GM19468 (cell line): Measurements from ENCODE around the gene PPP4R2.
"Not testable (repeated sequence)": the region's sequence is repeated elsewhere in the genome, so short reads cannot be mapped to it uniquely, and the experiment has no call there.

Experiments
- ATAC-seq: cut with Tn5 transposase; IDR thresholded peaks from one replicate; pipeline ENCODE4 v1.9.1; 2021; ENCODE audit warnings: mild to moderate bottlenecking, moderate library complexity, moderate number of reproducible peaks; ENCODE audit not compliant: unreplicated experiment; ENCODE audit errors: extremely low read depth

PPP4R2 gene

DNA sequence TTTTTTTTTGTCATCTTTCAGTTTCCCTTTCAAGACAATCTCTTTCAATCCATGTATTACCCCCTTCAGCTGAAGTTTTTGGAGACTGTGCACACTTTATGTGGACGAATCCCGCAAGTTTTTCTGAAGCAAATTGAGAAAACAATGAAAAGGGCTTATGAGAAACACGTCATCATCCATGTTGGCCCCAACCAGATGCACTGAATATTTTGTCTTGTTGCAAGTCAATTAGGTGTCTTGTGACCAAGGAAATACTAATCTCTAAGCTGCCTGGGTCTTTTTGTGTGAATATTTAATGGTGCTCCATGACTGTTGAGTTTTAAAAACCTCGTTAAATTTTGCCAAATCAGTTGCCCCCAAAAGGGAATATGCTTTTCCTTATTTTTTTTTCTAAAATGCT is 21.7 kb upstream of the PPP4R2 start:
- ATAC-seq: no peak

DNA sequence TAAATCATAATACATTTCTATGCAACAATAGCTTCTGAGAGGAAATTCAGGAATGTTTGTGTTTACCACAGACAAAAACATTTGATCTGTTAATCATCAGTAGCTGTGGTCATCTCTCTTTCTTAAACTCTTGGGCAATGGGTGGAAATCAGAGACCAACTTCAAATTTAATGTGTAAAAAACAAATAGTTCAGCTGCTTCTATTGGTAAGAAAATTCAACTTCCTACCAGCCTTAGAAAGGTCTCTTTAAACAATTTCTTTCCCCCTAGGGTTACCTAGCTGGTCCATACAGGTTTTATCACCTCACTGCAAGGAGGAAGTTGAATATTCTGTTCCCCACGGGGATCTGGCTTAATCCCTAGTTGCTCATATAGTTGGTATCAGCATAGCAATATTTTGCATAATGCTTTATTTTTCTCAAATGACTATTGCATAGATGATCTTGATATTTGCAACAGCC is 20.3 kb upstream of the PPP4R2 start:
- ATAC-seq: no peak

DNA sequence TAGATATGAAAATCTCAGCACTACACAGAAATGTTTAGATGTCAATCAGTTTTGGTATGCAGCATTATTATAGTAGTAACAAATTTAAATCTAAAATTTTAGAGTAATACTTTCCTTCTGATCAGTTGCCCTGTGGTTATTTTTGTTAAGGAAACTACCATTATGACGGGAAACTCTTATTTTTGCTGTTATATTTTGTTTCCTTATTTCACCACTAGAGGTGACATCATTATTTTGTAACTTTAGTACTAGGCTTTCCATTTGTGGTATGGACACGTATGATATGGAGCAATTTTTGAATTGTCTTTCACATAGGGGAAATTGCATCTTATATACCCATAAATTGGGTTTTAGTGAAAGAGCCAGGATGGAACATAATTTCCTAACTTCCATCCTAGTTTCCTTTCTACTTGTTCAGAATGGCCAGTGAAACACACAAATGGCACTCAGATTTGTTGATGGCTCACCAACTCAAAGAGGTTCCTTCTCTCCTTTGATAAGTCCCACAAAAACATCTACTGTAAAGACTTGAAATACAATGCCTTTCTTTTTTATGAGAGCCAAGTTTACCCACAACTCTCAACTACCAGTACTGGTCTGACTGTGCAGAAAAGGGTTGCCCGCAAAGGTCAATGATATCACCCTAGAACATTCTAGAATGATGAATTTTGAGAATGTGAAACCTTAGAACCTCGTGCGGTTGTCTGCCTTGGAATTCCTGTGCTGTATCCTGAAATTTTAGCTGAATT is 19.4 kb upstream of the PPP4R2 start:
- ATAC-seq: no peak

GRCh38 chr3:72982609-72983366 is 13.8 kb upstream of the PPP4R2 start:
- ATAC-seq: no peak

GRCh38 chr3:72985576-72985975 is 11.0 kb upstream of the PPP4R2 start:
- ATAC-seq: no peak

GRCh38 chr3:72990701-72991395 is 5.8 kb upstream of the PPP4R2 start:
- no peak for ATAC-seq

DNA sequence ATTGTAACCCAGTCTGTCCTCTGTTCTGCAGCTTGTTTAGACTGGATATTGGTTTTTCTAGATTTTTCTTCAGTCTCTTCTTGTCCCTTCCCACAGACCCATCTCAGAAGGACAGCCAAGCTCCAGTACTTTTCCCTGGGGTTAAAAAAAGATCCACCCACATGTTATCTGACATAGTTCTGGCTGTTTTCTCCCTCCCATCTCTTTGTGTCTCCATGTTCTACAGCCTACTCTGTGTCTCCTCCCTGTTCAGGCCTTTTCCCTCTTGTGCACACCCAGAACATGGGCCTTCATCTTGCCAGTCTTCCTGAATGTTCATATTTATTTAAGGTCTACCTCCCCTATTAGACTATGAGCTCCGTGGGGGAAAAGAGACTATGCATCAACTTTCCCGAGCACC is 5.1 kb upstream of the PPP4R2 start:
- no peak for ATAC-seq

DNA sequence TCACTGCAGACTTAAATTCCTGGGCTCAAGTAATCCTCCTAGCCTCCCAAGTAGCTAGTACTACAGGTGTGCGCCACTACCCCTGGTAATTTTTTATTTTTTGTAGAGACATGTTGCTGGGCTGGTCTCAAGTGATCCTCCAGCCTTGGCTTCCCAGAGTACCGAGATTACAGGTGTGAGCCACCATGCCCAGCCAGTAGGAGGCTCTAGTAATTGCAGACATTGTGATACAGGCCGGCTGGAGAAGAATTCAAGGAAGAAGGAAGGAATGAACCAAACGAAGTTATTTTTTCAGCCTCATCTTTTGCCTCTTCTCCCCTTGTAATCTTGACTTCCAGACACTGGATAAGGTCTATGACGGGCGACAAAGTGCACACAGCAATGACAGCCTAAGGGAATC is 3.2 kb upstream of the PPP4R2 start:
- no peak for ATAC-seq

DNA sequence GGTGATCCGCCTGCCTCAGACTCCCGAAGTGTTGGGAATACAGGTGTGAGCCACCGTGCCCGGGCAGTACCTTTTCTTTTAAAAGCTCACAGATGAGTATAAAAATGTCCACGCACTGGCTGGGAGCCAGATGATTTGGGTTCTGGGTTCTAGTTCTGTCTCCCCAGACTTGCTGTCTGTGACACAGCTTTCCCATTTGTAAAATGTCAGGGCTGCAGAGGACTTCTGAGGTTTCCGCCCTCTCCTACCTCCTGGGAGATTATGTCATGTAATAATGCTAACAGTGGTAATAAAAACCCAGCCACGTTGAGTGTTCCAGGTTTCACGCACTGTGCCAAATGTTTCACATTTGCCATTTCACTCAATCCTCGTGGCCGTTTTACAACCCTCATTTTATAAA is 1.3 kb upstream of the PPP4R2 start:
- ATAC-seq: no peak

DNA sequence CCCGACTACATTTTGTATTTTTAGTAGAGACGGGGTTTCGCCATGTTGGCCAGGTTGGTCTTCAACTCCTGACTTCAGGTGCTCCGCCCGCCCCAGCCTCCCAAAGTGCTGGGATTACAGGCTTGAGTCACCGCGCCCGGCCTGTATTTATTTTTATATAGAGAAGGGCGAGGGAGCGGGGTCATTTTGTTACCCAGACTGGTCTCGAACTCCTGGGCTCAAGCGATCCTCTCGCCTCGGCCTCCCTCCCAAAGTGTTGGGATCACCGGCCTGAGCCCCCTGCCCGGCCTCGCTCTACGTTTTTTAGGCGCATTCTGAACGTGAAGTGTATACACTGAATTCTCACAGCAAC is 514 bp upstream of the PPP4R2 start:
- no peak for ATAC-seq

- ATAC-seq: no peak
Measured at GRCh38 chr3:72997421-72997961, 880 bp downstream of the PPP4R2 start.

DNA sequence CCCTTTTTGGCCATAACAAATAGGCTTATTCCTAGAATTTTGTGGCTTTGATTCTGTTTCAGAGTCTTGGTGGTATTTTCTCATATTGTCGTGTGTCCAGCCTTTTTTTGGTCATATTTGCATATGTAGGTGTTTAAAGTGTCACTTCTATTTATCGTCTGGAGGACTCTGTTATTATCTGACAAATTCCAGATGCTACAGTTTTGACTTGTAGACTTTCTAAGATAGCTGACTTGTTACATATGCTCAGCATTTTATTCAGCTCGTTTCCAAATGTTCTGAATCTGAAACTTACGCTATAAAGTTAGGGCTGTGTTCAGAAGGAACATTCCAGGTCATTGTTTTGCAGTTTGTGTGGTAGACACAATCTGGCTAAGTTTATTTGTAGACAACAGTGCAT is 1.9 kb downstream of the PPP4R2 start:
- ATAC-seq: no peak

- ATAC-seq: no peak
Measured at GRCh38 chr3:72999951-73000350, 3.3 kb downstream of the PPP4R2 start.

DNA sequence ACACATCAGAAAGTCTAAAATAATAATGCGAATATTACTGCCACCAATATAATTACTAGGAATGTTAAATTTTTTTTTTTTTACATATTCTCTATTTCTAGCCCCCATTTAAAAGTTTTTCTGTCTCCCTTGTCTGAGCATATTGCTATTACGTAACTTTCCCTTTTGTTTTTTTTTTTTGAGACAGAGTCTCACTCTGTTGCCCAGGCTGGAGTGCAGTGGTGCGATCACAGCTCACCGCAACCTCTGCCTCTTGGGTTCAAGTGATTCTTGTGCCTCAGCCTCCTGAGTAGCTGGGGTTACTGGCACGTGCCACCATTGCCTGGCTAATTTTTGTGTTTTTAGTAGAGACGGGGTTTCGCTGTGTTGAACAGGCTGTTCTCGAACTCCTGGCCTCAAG is 6.4 kb downstream of the PPP4R2 start:
- ATAC-seq: not testable (repeated sequence)

DNA sequence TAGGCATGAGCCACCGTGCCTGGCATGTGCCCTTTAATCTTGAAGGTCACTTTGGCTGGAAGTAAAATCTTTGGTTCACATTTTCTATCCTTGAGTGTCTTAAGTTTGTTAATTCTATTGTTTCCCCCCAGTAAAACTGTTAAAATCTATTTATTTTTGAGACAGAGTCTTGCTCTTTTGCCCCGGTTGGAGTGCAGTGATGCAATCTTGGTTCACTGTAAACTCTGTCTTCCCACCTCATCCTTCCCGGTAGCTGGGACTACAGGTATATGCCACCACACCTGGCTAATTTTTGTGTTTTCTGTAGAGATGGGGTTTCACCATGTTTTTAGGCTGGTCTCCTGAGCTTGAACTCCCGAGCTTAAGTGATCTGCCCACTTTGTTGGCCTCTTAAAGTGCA is 7.7 kb downstream of the PPP4R2 start:
- ATAC-seq: no peak

- no peak for ATAC-seq
Measured at GRCh38 chr3:73007992-73008712, 11.5 kb downstream of the PPP4R2 start.

DNA sequence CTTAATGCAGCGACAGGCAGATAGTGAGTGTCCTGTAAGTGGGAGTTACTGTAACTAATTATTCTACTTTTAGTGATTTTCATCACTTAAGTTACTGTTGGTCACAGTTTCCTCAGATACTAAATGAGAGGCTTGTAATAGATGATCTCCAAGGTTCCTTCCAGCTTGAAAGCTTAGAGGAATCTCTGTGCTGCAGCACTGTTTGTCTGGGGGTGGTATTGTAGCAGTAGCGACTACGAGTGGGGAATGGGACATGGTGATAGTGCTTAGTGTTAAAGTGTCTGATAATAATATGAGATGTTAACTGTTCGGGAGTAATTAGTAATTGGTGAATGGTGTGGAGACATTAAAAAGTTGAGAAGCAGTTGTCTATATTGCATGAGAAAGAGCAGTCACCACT is 12.4 kb downstream of the PPP4R2 start:
- no peak for ATAC-seq

- no peak for ATAC-seq
Measured at GRCh38 chr3:73009750-73010149, 13.1 kb downstream of the PPP4R2 start.

- ATAC-seq: no peak
Measured at GRCh38 chr3:73010158-73010557, 13.5 kb downstream of the PPP4R2 start.

DNA sequence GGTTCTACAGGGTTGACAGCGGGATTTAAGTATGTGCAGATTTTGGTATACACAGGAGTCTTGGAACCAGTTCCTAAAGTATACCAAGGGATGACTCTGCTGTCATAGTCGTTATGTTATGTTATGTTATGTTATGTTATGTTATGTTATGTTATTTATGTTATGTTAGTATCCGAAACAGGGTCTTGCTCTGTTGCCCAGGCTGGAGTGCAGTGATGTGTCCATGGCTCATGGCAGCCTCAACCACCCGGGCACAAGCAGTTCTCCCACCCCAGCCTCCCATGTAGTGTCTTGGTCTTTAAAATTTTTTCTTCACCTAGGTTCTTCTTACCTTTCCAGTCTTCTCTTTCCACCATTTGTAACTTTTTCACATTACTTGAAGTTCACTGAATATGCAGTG is 21.7 kb downstream of the PPP4R2 start:
- ATAC-seq: no peak
